Hepatocyte (in vitro differentiated cells): ENCODE results near the gene GRK5. TPM values are rescaled to one million over a fixed set of nuclear protein-coding genes. Genes with fewer than 3 reads are reported as not detected.

Experiments
- DNase-seq: peaks from one replicate; pipeline ENCODE4 v3.0.0-alpha.2; 2016; ENCODE audit warnings: low spot score
- H2AFZ ChIP-seq: fragments of 200-600 bp; sonication (generic); 2 replicates; pipeline ENCODE4 v1.6.0; 2016; ENCODE audit warnings: antibody characterized with exemption, mild to moderate bottlenecking
- H3K27ac ChIP-seq: fragments of 200-600 bp; sonication (generic); 2 replicates; pipeline ENCODE4 v1.5.1; 2016; ENCODE audit warnings: mild to moderate bottlenecking
- H3K27me3 ChIP-seq: fragments of 200-600 bp; sonication (generic); 2 replicates; pipeline ENCODE4 v1.6.1; 2016
- H3K36me3 ChIP-seq: fragments of 200-600 bp; sonication (generic); replicated peaks from 2 replicates; pipeline ENCODE4 v1.5.1; 2016; ENCODE audit warnings: low read depth; ENCODE audit not compliant: insufficient read depth
- H3K4me1 ChIP-seq: fragments of 200-600 bp; sonication (generic); 2 replicates; pipeline ENCODE4 v1.5.1; 2016; ENCODE audit warnings: mild to moderate bottlenecking, moderate library complexity; ENCODE audit not compliant: insufficient read depth
- H3K4me2 ChIP-seq: fragments of 200-600 bp; sonication (generic); 2 replicates; pipeline ENCODE4 v1.6.0; 2016
- H3K4me3 ChIP-seq: fragments of 200-600 bp; sonication (generic); 2 replicates; pipeline ENCODE4 v1.5.1; 2016; ENCODE audit warnings: mild to moderate bottlenecking
- H3K79me2 ChIP-seq: fragments of 200-600 bp; sonication (generic); 2 replicates; pipeline ENCODE4 v1.6.0; 2017; ENCODE audit warnings: mild to moderate bottlenecking
- H3K9me2 ChIP-seq: fragments of 200-600 bp; sonication (generic); replicated peaks from 2 replicates; pipeline ENCODE4 v1.6.0; 2017; ENCODE audit warnings: mild to moderate bottlenecking; ENCODE audit not compliant: insufficient read depth
- H3K9me3 ChIP-seq: fragments of 200-600 bp; sonication (generic); 2 replicates; pipeline ENCODE4 v1.5.1; 2016; ENCODE audit warnings: low read depth, mild to moderate bottlenecking
- H4K20me1 ChIP-seq: fragments of 200-600 bp; sonication (generic); 2 replicates; pipeline ENCODE4 v1.6.0; 2016; ENCODE audit warnings: mild to moderate bottlenecking; ENCODE audit not compliant: insufficient read depth, poor library complexity, severe bottlenecking
- EZH2 ChIP-seq: fragments of 200-600 bp; sonication (generic); IDR thresholded peaks from 2 replicates; pipeline ENCODE4 v1.6.1; 2016; ENCODE audit warnings: antibody characterized with exemption, mild to moderate bottlenecking, borderline replicate concordance
- EZH2phosphoT487 ChIP-seq: fragments of 200-600 bp; sonication (generic); IDR thresholded peaks from one replicate; pipeline ENCODE4 v1.6.1; 2018; ENCODE audit warnings: antibody characterized with exemption, mild to moderate bottlenecking, low read depth, moderate library complexity; ENCODE audit not compliant: unreplicated experiment, severe bottlenecking
- WGBS: methylation state at CpG from one replicate; pipeline ENCODE4 v1.1.6; 2016; ENCODE audit warnings: low lambda C conversion rate; ENCODE audit errors: missing lambda C conversion rate; 5-methylcytosine and 5-hydroxymethylcytosine counted together
- polyA plus RNA-seq: library from polyadenylated mRNA; unstranded; fragments of >200 nt; fragmentation: Nextera tagmentation; extraction: Ambion mirVana; gene quantifications from 2 replicates; pipeline ENCODE4 v1.2.1, GENCODE V29; 2016
- total RNA-seq: library from RNA; depleted of rRNA; stranded (reverse); fragments of >200 nt; gene quantifications from 2 replicates; pipeline ENCODE4 v1.2.3, GENCODE V29; 2014
- TF ChIP-seq, protein P1 (sequence below): fragments of 200-600 bp; sonication (generic); IDR thresholded peaks from 2 replicates; pipeline ENCODE4 v1.5.1; 2016; ENCODE audit warnings: antibody characterized with exemption, mild to moderate bottlenecking; ENCODE audit not compliant: poor library complexity

GRK5 gene
- total and polyA plus RNA-seq, 2 experiments from 2014 or later: 7.6 to 19.9 TPM

DNA sequence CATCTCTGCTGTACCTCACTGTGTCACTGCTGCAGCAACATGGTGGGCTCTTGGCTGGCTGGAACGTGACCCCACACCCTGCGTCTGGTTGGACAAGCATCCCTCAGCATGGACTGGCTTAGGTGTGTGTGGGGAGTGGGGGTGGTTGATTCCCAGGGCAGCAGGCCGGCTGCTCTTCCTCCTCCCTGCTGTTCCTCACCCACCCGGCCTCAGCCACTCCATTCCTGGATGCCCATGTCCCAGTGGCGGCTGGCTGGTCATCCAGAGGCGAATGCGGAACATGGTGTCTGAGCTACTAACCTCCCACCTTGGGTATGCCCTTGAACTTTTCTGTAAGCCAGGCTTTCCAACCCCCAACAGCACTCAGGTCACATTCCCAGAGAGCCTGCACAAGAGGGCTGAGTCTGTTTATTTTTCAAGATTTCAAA, 81.2 kb downstream of the GRK5 start:
- Histone ChIP-seq H3K4me2 (no peak overlapping the region), H3K79me2 (peaks cover 54% of the 10 kb centered on the region), H4K20me1 (peaks cover 7% of the 10 kb centered on the region), H3K9me2 (no peaks in the 10 kb centered on the region), H3K27ac (peak overlapping the region; percentile 62), H3K27me3 (no peaks in the 10 kb centered on the region), H2AFZ (no peak overlapping the region), H3K9me3 (no peaks in the 10 kb centered on the region), H3K4me1 (peaks cover 20% of the 10 kb centered on the region), H3K36me3 (no peaks in the 10 kb centered on the region), H3K4me3 (no peak overlapping the region)
- no peak for DNase-seq
- no peak for TF ChIP-seq EZH2
- no peak for TF ChIP-seq EZH2phosphoT487
- TF ChIP-seq, protein P1, sequence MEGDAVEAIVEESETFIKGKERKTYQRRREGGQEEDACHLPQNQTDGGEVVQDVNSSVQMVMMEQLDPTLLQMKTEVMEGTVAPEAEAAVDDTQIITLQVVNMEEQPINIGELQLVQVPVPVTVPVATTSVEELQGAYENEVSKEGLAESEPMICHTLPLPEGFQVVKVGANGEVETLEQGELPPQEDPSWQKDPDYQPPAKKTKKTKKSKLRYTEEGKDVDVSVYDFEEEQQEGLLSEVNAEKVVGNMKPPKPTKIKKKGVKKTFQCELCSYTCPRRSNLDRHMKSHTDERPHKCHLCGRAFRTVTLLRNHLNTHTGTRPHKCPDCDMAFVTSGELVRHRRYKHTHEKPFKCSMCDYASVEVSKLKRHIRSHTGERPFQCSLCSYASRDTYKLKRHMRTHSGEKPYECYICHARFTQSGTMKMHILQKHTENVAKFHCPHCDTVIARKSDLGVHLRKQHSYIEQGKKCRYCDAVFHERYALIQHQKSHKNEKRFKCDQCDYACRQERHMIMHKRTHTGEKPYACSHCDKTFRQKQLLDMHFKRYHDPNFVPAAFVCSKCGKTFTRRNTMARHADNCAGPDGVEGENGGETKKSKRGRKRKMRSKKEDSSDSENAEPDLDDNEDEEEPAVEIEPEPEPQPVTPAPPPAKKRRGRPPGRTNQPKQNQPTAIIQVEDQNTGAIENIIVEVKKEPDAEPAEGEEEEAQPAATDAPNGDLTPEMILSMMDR: no peak
- whole genome bisulfite sequencing: 82% methylated on average over 7 of the region's 7 CpGs

DNA sequence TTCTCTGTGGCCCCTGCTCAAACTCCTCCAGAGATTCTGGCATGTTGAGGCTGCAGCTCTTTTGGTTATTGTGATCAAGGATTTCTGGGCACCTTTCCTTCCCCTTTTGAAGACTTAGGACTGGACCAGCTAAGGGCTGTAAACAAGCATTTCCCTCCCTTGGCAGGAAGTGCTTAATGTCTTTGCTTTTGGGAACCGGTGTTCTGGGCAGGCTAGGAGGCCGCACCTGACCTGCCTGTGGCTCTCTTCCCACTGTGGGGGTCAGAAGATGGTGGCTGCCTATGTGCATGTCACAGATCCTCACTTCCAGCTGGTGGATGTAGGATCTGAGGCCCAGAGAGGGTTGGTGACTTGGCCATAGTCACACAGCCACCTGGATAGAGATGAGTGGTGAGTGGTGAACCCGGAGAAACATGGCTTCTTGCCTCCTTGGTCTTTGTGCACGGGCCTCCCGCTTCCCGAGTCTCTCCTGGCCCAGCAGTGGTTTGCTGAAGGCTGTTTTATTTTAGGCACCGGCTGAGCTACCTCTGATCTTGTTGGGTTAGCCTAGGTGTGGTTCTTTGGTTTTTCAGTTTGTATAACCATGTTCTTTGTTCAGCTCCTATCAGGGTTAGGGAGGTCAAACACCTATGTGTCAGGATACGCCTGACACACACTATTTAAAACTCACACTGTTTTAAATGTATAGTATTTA, 82.0 kb downstream of the GRK5 start:
- Histone ChIP-seq H3K9me3 (no peaks in the 10 kb centered on the region), H3K79me2 (peaks cover 54% of the 10 kb centered on the region), H3K36me3 (no peaks in the 10 kb centered on the region), H3K4me3 (no peak overlapping the region), H3K9me2 (no peaks in the 10 kb centered on the region), H3K4me2 (peak overlapping the region; percentile 53), H3K4me1 (peaks cover 20% of the 10 kb centered on the region), H2AFZ (no peak overlapping the region), H4K20me1 (peaks cover 7% of the 10 kb centered on the region), H3K27me3 (no peaks in the 10 kb centered on the region), H3K27ac (peak overlapping the region; percentile 62)
- TF ChIP-seq EZH2phosphoT487: no peak
- TF ChIP-seq, protein P1: no peak
- TF ChIP-seq EZH2: no peak
- WGBS: 68% methylated on average over 8 of the region's 8 CpGs
- no peak for DNase-seq

DNA sequence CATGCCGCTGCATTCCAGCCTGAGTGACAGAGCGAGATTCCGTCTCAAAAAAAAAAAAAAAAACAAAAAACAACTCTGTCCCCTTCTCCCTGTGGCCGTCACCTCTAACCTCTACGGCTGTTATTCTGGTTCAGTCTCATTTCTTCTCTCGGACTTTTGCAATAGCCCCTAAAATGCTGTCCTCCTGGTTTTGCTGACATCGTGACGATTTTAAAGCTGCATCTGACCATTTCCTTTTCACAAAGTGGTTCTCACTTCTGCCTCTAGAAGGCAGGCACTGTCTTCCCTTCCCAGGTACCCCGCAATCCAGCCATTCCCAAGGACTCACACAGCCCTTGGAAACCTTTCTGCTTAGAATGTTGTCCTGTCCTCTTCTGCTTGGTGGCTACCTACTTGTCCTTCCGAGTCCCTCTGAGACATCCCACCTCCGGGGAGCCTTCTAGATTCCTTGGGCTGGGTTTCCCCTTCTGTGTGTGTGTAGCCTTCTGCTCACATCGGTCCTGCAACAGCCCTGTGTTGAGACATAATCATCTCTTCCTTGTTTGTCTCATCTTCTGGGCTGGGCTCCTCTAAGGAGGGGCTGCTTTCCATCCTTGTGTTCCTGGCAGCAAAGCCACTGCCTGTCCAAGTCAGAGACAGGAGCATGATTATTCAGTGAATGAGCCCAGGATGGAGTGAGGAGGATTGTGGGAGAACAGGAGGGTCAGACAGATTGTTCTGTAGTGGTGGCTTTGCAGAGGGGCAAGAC, 83.1 kb downstream of the GRK5 start:
- Histone ChIP-seq H3K27ac (peak overlapping the region; percentile 62), H3K4me2 (no peak overlapping the region), H3K9me2 (no peaks in the 10 kb centered on the region), H3K79me2 (peaks cover 45% of the 10 kb centered on the region), H2AFZ (no peak overlapping the region), H3K27me3 (no peaks in the 10 kb centered on the region), H3K36me3 (no peaks in the 10 kb centered on the region), H3K4me3 (no peak overlapping the region), H3K9me3 (no peaks in the 10 kb centered on the region), H3K4me1 (peaks cover 20% of the 10 kb centered on the region), H4K20me1 (peaks cover 7% of the 10 kb centered on the region)
- WGBS: 53% methylated on average over 12 of the region's 12 CpGs
- TF ChIP-seq EZH2: no peak
- TF ChIP-seq, protein P1: peak; percentile 18
- no peak for TF ChIP-seq EZH2phosphoT487
- no peak for DNase-seq
